Chondrocyte (in vitro differentiated cells): Measurements from ENCODE around the gene SYNGR4. TPM values are rescaled to one million over a fixed set of nuclear protein-coding genes. Genes with fewer than 3 reads are reported as not detected.

Experiments used
- DNase-seq: peaks from one replicate; pipeline ENCODE4 v3.0.0; 2021; ENCODE audit warnings: mixed read lengths, low spot score
- H3K27ac Mint-ChIP-seq: one replicate; pipeline ENCODE4 v1.8.0; 2021; ENCODE audit warnings: mild to moderate bottlenecking, moderate library complexity, mixed read lengths; ENCODE audit not compliant: unreplicated experiment
- H3K27me3 Mint-ChIP-seq: 2 replicates; pipeline ENCODE4 v1.8.0; 2021; ENCODE audit warnings: low read depth, mixed read lengths
- H3K36me3 Mint-ChIP-seq: 2 replicates; pipeline ENCODE4 v1.8.0; 2021; ENCODE audit warnings: low read depth, mixed read lengths
- H3K4me1 Mint-ChIP-seq: 2 replicates; pipeline ENCODE4 v1.8.0; 2021; ENCODE audit warnings: low read depth, mild to moderate bottlenecking, mixed read lengths
- H3K4me3 Mint-ChIP-seq: one replicate; pipeline ENCODE4 v1.8.0; 2021; ENCODE audit warnings: mild to moderate bottlenecking, moderate library complexity, mixed read lengths; ENCODE audit not compliant: unreplicated experiment
- H3K9me3 Mint-ChIP-seq: 2 replicates; pipeline ENCODE4 v1.8.0; 2021; ENCODE audit warnings: low read depth, mixed read lengths
- total RNA-seq: library from RNA; stranded (reverse); gene quantifications from 3 replicates; pipeline ENCODE4 v1.2.1, GENCODE V29; 2021
- TF ChIP-seq, protein P1 (sequence below): fragments of 200-600 bp; sonication (generic); IDR thresholded peaks from 2 replicates; pipeline ENCODE4 v1.5.0; 2021; ENCODE audit warnings: antibody characterized with exemption, mild to moderate bottlenecking, moderate library complexity

SYNGR4 gene
- total RNA-seq, 1 donor from 2014 or later = not detected

- Mint-ChIP-seq H3K27ac (peak overlapping the region; percentile 97), H3K36me3 (no peaks in the 10 kb centered on the region), H3K27me3 (no peaks in the 10 kb centered on the region), H3K4me3 (peak overlapping the region; percentile 82), H3K9me3 (no peaks in the 10 kb centered on the region), H3K4me1 (peaks cover 55% of the 10 kb centered on the region)
- DNase-seq = peak; percentile 96
- TF ChIP-seq, protein P1, sequence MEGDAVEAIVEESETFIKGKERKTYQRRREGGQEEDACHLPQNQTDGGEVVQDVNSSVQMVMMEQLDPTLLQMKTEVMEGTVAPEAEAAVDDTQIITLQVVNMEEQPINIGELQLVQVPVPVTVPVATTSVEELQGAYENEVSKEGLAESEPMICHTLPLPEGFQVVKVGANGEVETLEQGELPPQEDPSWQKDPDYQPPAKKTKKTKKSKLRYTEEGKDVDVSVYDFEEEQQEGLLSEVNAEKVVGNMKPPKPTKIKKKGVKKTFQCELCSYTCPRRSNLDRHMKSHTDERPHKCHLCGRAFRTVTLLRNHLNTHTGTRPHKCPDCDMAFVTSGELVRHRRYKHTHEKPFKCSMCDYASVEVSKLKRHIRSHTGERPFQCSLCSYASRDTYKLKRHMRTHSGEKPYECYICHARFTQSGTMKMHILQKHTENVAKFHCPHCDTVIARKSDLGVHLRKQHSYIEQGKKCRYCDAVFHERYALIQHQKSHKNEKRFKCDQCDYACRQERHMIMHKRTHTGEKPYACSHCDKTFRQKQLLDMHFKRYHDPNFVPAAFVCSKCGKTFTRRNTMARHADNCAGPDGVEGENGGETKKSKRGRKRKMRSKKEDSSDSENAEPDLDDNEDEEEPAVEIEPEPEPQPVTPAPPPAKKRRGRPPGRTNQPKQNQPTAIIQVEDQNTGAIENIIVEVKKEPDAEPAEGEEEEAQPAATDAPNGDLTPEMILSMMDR = no peak
Measured at GRCh38 chr19:48321372-48321621, 42.9 kb upstream of the SYNGR4 start.

DNA sequence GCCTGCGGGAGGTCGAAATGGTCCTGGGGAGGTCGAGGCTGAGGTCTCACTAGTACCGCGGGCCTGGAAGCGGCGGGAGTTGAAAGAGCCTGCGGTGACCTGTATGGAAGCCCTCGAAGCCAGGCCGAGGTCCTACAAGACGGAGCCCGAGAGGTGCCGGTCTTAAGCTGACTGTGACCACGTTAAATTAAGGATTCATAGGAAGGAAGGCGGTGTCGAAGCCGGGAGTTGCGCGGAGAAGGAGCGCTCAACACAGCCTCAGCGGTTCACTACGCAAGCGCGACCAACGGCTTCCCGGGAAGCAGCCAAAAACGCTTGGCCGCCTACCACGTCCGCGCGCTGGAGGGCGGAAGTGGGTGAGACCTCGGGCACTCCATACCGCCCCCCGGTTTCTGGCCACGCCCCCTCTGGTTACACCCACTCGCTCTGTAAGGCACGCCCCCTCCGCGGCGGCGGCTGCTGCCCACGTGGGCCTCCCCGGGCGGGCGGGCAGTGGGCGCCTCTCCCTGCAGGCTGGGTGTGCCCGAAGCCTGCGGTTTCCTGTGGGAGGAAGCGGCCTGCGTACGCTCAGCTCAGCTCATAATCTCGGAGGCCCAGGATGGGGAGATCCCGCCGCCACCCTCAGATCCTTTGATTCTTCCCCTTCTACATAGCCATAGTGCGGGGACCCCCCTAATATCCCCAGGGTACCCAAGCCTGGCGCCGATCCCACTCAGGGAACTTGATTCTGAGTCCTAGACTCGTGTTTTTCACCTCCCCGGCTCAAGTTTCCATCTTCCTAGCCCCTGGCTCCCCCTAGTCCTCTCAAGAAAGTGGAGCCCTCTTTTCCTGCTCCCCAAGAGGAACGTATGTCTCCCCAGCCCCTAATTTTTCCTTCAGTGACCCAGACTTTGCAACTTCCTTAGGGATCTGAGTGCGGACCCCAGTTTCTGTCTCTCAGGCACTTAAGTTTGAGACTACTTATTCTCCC, 42.3 kb upstream of the SYNGR4 start:
- TF ChIP-seq, protein P1 = no peak
- Mint-ChIP-seq H3K4me3 (peak overlapping the region; percentile 82), H3K27me3 (no peaks in the 10 kb centered on the region)

DNA sequence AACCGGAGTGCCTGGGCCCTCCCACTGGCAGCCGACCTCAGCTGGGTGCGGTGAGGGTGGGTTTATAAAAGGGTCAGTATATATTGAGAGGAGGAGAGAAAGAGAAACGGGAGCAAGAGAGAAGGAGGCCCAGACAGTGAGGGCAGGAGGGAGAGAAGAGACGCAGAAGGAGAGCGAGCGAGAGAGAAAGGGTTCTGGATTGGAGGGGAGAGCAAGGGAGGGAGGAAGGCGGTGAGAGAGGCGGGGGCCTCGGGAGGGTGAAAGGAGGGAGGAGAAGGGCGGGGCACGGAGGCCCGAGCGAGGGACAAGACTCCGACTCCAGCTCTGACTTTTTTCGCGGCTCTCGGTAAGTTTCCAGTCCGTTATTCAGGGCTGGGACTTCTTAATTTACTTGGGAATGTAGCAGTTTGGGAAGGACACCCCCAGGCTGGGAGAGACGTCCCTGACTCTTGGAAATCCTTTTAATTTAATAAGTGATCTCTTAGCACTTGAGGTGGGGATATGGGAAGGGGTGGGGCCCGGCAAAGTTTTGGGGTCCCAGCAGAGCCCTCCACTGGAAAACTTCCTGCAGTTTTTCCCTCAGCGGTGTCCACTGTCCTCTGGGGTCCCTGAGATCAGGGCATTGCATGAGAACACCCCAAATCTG, 38.8 kb upstream of the SYNGR4 start, which contains the start of gene EMP3:
Gene EMP3, plus strand, starts transcription at position 288 of the 646 bp plus-strand sequence. CDS start 1,293 bp downstream, outside the sequence.
- peak; percentile 95 for DNase-seq
- Mint-ChIP-seq H3K4me1 (peaks cover 77% of the 10 kb centered on the region), H3K4me3 (peak within 1 kb of the TSS; percentile 85), H3K9me3 (no peaks in the 10 kb centered on the region), H3K27ac (peak within 1 kb of the TSS; percentile 99), H3K36me3 (peaks cover 3% of the 10 kb centered on the region), H3K27me3 (no peaks in the 10 kb centered on the region)
- TF ChIP-seq, protein P1 = no peak

More for the DNA sequence above, 42.3 kb upstream of the SYNGR4 start:
- Mint-ChIP-seq H3K4me1 (peaks cover 61% of the 10 kb centered on the region), H3K36me3 (no peaks in the 10 kb centered on the region), H3K27ac (peak overlapping the region; percentile 98), H3K9me3 (no peaks in the 10 kb centered on the region)
- peak; percentile 99 for DNase-seq

DNA sequence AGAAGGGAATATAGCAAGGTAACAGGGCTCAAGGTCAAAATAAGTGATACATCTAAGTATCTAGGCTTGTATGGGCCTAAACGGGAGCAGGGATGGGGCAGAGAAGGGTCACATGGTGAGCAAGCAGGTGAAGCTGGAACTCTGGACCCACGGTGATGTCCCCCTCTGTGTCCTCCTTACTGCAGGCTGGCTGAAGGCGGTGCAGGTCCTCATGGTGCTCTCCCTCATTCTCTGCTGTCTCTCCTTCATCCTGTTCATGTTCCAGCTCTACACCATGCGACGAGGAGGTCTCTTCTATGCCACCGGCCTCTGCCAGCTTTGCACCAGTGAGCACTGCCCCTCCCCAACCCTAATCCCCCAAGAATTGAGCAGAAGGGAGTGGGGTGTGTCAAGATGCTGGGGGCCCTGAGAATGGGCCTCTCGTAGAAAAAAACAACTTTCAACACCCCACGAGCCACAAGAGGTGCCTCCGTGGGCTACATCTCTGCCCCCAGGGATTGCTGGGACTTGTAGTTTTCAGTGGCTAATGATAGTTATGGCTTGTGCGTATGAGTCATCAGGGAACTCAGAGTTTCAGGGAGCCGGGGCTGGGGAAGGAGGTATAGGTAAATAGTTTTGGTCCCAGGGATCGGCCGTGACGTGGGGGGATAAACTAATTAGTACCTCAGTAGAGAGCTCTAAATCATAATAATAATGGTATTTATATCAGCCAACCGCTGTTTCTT, 34.8 kb upstream of the SYNGR4 start:
- Mint-ChIP-seq H3K36me3 (peaks cover 10% of the 10 kb centered on the region), H3K9me3 (no peaks in the 10 kb centered on the region), H3K27ac (peak overlapping the region; percentile 75), H3K4me3 (peak overlapping the region; percentile 4), H3K4me1 (peaks cover 70% of the 10 kb centered on the region), H3K27me3 (no peaks in the 10 kb centered on the region)
- DNase-seq = no peak
- TF ChIP-seq, protein P1 = no peak
